HUES64 (cell line): ENCODE data around the gene S1PR2.
"Not testable (repeated sequence)": the region's sequence is repeated elsewhere in the genome, so short reads cannot be mapped to it uniquely, and the experiment has no call there.

ENCODE experiments used
- H3K27ac ChIP-seq: 2 replicates; pipeline ENCODE4 v1.7.0; 2013; ENCODE audit warnings: low read depth, low read length, inconsistent platforms
- H3K27me3 ChIP-seq: 2 replicates; pipeline ENCODE4 v1.6.1; 2013; ENCODE audit warnings: mild to moderate bottlenecking, low read length; ENCODE audit not compliant: insufficient read depth
- H3K36me3 ChIP-seq: 2 replicates; pipeline ENCODE4 v1.6.1; 2013; ENCODE audit warnings: mild to moderate bottlenecking, low read length; ENCODE audit not compliant: insufficient read depth
- H3K4me1 ChIP-seq: 2 replicates; pipeline ENCODE4 v1.6.1; 2013; ENCODE audit warnings: mild to moderate bottlenecking, low read length, moderate library complexity; ENCODE audit not compliant: insufficient read depth
- H3K4me3 ChIP-seq: 2 replicates; pipeline ENCODE4 v1.5.1; 2013; ENCODE audit warnings: mild to moderate bottlenecking, low read length, moderate library complexity
- H3K9ac ChIP-seq: 2 replicates; pipeline ENCODE4 v1.6.1; 2013; ENCODE audit warnings: mild to moderate bottlenecking, low read depth, low read length
- H3K9me3 ChIP-seq: 2 replicates; pipeline ENCODE4 v1.6.1; 2013; ENCODE audit warnings: low read depth, low read length; ENCODE audit not compliant: insufficient read depth
- WGBS: fragments of 150-250, 120-280 bp; methylation state at CpG from one replicate; pipeline ENCODE4 v1.1.7; 2013; ENCODE audit warnings: missing lambda C conversion rate; 5-methylcytosine and 5-hydroxymethylcytosine counted together

The S1PR2 gene

GRCh38 chr19:10201176-10201575 is 30.0 kb downstream of the S1PR2 start:
- H3K4me1 ChIP-seq = no peaks in the 10 kb centered on the region
- H3K9me3 ChIP-seq = no peaks in the 10 kb centered on the region
- no peaks in the 10 kb centered on the region for H3K27me3 ChIP-seq
- H3K4me3 ChIP-seq = no peak overlapping the region
- 88% methylated on average over 3 of the region's 3 CpGs for WGBS
- no peak overlapping the region for H3K9ac ChIP-seq
- H3K27ac ChIP-seq = no peak overlapping the region
- H3K36me3 ChIP-seq = no peaks in the 10 kb centered on the region

DNA sequence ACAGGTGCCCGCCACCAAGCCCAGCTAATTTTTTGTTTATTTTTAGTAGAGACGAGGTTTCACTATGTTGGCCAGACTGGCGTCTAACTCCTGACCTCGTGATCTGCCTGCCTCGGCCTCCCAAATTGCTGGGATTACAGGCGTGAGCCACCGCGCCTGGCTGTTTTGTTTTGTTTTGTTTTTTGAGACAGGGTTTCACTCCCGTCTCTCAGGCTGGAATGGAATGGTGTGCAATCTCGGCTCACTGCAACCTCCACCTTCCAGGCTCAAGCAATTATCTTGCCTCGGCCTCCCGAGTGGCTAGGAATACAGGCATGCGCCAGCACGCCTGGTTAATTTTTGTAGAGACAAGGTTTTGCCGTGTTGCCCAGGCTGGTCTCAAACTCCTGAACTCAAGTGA is 31.0 kb downstream of the S1PR2 start:
- not testable (repeated sequence) for H3K9ac ChIP-seq, H3K36me3 ChIP-seq, H3K27me3 ChIP-seq, H3K4me1 ChIP-seq, H3K4me3 ChIP-seq, H3K9me3 ChIP-seq, H3K27ac ChIP-seq
- 93% methylated on average over 15 of the region's 15 CpGs for WGBS

DNA sequence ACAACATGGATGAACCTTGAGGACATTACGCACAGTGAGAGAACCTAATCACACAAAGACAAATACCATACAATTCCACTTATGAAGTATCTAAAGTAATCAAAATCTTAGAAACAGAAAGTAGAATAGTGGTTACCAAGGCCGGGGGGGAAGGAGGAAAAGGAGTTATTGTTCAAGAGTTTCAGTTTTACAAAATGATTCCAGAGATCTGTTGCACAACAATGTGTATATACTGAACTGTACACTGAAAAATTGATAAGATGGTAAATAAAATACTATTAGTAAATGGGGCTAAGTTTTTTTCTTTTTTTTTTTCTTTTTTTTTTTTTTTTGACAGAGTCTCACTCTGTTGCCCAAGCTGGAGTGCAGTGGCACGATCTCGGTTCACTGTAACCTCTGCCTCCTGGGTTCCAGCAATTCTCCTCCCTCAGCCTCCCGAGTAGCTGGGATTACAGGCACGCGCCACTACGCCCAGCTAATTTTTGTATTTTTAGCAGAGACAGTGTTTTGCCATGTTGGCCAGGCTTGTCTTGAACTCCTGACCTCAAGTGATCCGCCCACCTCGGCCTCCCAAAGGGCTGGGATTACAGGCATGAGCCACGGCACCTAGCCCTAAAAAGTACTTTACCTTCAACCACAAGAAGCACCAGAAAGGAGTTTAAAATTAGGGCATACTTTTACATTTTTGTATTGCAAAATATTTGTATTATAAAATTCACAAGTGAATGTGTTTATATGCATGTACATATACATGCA is 32.1 kb downstream of the S1PR2 start:
- H3K4me1 ChIP-seq = not testable (repeated sequence)
- 92% methylated on average over 10 of the region's 11 CpGs for WGBS

DNA sequence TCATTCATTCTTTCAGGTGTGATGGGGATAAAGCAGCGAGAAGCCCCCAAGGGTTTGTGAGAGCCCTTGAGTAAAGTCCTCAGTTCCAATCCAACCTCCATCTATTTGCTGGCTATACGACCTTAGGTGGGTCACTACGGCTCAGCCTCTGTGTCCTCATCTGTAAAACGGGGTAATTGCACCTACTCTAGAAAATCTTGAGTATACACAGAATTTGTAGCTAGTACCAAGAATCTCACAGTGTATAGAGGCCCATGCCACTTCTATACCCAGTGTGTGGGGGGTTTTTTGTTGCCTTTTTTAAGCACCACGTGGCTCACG is 36.0 kb downstream of the S1PR2 start:
- H3K27me3 ChIP-seq = no peaks in the 10 kb centered on the region
- H3K9ac ChIP-seq = peak overlapping the region; percentile 70; the same call in 1 of the 2 replicates
- H3K9me3 ChIP-seq = no peaks in the 10 kb centered on the region
- H3K4me3 ChIP-seq = peak overlapping the region; percentile 92
- H3K4me1 ChIP-seq = no peaks in the 10 kb centered on the region
- 35% methylated on average over 6 of the region's 6 CpGs for WGBS
- peaks cover 16% of the 10 kb centered on the region for H3K36me3 ChIP-seq
- no peak overlapping the region for H3K27ac ChIP-seq

More for the DNA sequence above, 32.1 kb downstream of the S1PR2 start:
- H3K27ac ChIP-seq, H3K9ac ChIP-seq, H3K27me3 ChIP-seq, H3K4me3 ChIP-seq, H3K9me3 ChIP-seq, H3K36me3 ChIP-seq: not testable (repeated sequence)

DNA sequence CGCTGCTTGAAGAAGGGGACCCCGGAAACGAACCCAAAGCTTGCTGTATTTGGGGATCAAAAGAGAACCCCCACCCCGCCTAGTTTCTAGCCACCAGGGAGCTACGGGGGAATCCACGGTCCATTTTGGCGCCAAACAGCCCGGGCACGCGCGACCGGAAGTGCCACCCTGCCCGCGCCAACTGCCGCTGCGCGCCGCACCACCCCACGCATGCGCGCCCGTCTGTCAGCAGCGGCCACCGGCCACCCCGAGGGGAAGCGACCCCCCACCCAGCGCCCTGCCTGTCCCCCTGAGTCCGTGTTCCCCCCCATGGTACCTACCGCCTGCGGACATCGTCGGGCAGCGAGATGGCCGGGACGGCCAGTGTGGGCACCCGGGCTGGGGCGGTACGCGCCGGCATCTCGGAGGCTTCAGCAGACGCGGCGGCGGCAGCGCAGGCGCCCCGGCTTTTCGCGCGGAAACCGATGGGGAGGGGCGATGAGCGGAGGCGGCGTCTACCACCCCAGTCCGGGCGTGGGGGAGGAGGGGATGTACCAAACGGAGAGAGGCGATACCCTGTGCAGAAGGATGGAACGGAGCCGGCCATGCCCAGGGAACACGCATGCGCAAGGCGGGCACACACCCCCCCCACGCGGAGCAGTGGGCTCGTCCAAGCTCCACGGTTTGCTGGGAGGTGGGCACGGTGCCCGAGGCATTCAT is 36.5 kb downstream of the S1PR2 start, which contains the start of gene DNMT1:
DNMT1 (minus strand) TSS at position 454 of the 699 bp plus-strand sequence; CDS start at position 400, 54 bp downstream.
- H3K36me3 ChIP-seq = peaks cover 17% of the 10 kb centered on the region
- no peaks in the 10 kb centered on the region for H3K9me3 ChIP-seq
- H3K9ac ChIP-seq = peak within 1 kb of the TSS; percentile 96
- no peaks in the 10 kb centered on the region for H3K27me3 ChIP-seq
- H3K4me3 ChIP-seq = peak within 1 kb of the TSS; percentile 92
- no peaks in the 10 kb centered on the region for H3K4me1 ChIP-seq
- under 1% methylated on average over 71 of the region's 71 CpGs for WGBS
- peak within 1 kb of the TSS; percentile 94 for H3K27ac ChIP-seq

- Histone ChIP-seq H3K4me3 (peak overlapping the region; percentile 92), H3K36me3 (peaks cover 17% of the 10 kb centered on the region), H3K9me3 (no peaks in the 10 kb centered on the region), H3K4me1 (no peaks in the 10 kb centered on the region), H3K27me3 (no peaks in the 10 kb centered on the region), H3K27ac (peak overlapping the region; percentile 94), H3K9ac (peak overlapping the region; percentile 96)
- WGBS = 6% methylated on average over 30 of the region's 30 CpGs
Observed at GRCh38 chr19:10193790-10194499, 37.2 kb downstream of the S1PR2 start.

DNA sequence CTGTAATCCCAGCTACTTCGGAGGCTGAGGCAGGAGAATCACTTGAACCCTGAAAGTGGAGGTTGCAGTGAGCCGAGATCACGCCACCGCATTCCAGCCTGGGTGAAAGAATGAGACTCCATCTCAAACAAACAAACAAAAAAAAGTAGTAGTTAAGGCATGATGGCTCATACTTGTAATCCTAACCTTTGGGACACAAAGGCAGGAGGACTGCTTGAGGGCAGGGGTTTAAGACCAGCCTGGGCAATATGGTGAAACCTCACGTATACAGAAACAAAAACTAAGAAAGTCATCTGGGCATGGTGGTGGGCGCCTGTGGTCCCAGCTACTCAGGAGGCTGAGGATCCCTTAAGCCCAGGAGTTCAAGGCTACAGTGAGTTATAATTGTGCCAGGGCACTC is 38.2 kb downstream of the S1PR2 start:
- H3K27ac ChIP-seq = no peak overlapping the region

GRCh38 chr19:10191347-10191746 is 39.8 kb downstream of the S1PR2 start:
- Histone ChIP-seq H3K4me3 (no peak overlapping the region), H3K36me3 (peaks cover 27% of the 10 kb centered on the region), H3K27me3 (no peaks in the 10 kb centered on the region), H3K4me1 (no peaks in the 10 kb centered on the region), H3K9me3 (no peaks in the 10 kb centered on the region), H3K9ac (no peak overlapping the region), H3K27ac (no peak overlapping the region)
- 95% methylated on average over 2 of the region's 2 CpGs for WGBS

More for the DNA sequence above, 38.2 kb downstream of the S1PR2 start:
- H3K4me3 ChIP-seq = peak overlapping the region; percentile 92; the same call in 1 of the 2 replicates
- peak overlapping the region; percentile 96; the same call in 1 of the 2 replicates for H3K9ac ChIP-seq
- peaks cover 17% of the 10 kb centered on the region for H3K36me3 ChIP-seq
- no peaks in the 10 kb centered on the region for H3K4me1 ChIP-seq
- no peaks in the 10 kb centered on the region for H3K9me3 ChIP-seq
- WGBS = 96% methylated on average over 6 of the region's 6 CpGs
- no peaks in the 10 kb centered on the region for H3K27me3 ChIP-seq

DNA sequence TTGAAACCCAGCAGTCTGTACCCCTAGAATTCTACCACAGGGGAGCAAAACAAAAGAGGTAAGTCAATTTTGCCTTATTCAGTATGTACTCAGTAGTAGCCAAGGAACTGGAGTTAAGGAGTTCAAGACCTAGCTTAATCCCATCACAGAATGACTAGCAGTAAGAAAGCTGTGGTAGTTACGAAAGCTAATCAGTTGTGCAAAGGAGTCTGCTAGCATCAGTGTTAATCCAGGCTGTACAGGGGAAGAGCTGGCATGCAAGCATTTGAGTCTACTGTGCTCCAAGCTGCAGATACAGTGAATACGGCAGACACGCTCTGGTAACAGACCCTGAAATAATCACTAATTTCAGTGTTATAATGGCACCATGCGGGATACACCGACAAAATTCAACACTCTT is 41.1 kb downstream of the S1PR2 start:
- WGBS = 98% methylated on average over 5 of the region's 5 CpGs
- peaks cover 36% of the 10 kb centered on the region for H3K36me3 ChIP-seq
- H3K9me3 ChIP-seq = no peaks in the 10 kb centered on the region
- H3K9ac ChIP-seq = no peak overlapping the region
- H3K4me1 ChIP-seq = no peaks in the 10 kb centered on the region
- no peak overlapping the region for H3K4me3 ChIP-seq
- no peaks in the 10 kb centered on the region for H3K27me3 ChIP-seq
- no peak overlapping the region for H3K27ac ChIP-seq

- Histone ChIP-seq H3K27me3 (no peaks in the 10 kb centered on the region), H3K4me1 (no peaks in the 10 kb centered on the region), H3K9me3 (no peaks in the 10 kb centered on the region), H3K36me3 (peaks cover 40% of the 10 kb centered on the region), H3K4me3 (no peak overlapping the region), H3K27ac (no peak overlapping the region), H3K9ac (no peak overlapping the region)
- 97% methylated on average over 5 of the region's 5 CpGs for WGBS
Observed at GRCh38 chr19:10189616-10190015, 41.5 kb downstream of the S1PR2 start.

GRCh38 chr19:10187315-10187714 is 43.8 kb downstream of the S1PR2 start:
- Histone ChIP-seq H3K4me3 (no peak overlapping the region), H3K36me3 (peaks cover 44% of the 10 kb centered on the region), H3K9me3 (no peaks in the 10 kb centered on the region), H3K9ac (no peak overlapping the region), H3K4me1 (no peaks in the 10 kb centered on the region), H3K27me3 (no peaks in the 10 kb centered on the region), H3K27ac (no peak overlapping the region)
- 94% methylated on average over 11 of the region's 11 CpGs for WGBS
